Measurements from ENCODE around the gene SPHKAP. TPM values are rescaled to one million over a fixed set of nuclear protein-coding genes. Genes with fewer than 3 reads are reported as not detected.
A peak's percentile ranks its signal among the peaks of the same experiment; 100 is the strongest.

SPHKAP gene
- total RNA-seq, 2 experiments from 2014 or later: not detected

DNA sequence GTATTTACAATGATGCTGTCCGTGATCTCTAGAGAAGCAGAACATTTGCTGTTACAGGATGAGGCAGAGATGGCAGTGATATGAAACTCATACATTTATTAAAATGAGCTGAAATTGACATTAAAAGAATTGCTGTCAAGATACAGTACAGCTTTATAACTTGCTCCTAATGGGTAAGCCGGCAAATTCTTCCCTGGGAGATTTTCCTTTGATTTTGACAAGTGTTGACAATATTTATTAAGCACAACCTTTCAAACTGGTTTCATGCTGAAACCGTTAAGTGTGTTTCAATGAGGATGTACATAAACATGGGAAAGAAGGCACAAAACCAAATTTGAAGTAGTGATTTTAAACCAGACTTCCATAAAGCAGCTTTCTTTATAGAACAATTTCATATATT, 45.5 kb downstream of the SPHKAP start:
- peaks cover 4% of the 10 kb centered on the region for H3K4me1 Mint-ChIP-seq
- POLR2A ChIA-PET: no interaction called here
- no peak overlapping the region for H3K27ac Mint-ChIP-seq
- CTCF ChIA-PET: no interaction called here
- no peaks in the 10 kb centered on the region for H3K27me3 Mint-ChIP-seq
- no peak overlapping the region for H3K4me3 Mint-ChIP-seq
- H3K9me3 Mint-ChIP-seq: peaks cover 5% of the 10 kb centered on the region
- no peaks in the 10 kb centered on the region for H3K36me3 Mint-ChIP-seq (ENCODE audit: low read depth)
- DNase-seq: no peak

GRCh38 chr2:228135300-228135699, 46.2 kb downstream of the SPHKAP start:
- Mint-ChIP-seq H3K9me3 (peaks cover 2% of the 10 kb centered on the region), H3K4me1 (no peaks in the 10 kb centered on the region), H3K36me3 (ENCODE audit: low read depth) (no peaks in the 10 kb centered on the region), H3K27ac (no peak overlapping the region), H3K4me3 (no peak overlapping the region), H3K27me3 (no peaks in the 10 kb centered on the region)
- ChIA-PET CTCF (no interaction called here), POLR2A (no interaction called here)
- no peak for DNase-seq

DNA sequence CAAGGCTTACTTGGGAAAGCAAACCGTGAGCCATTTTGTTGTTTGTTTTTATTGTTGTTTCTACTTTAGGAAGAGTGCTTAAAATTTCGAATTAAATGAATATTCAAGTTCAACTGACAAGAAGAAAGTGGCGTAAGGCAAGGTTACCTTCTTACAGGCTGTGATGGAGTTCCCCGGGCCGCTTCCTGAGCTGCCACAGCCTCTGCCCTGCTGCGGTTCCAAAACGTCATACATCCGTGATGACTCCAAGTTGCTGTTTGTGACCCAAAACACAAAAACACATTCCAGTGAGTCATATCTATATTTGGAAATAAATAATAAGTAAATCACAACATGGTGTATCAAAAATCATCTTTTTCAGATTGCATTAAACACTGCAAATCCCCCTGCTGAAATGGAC, 49.7 kb downstream of the SPHKAP start:
- POLR2A ChIA-PET: no interaction called here
- H3K36me3 Mint-ChIP-seq (ENCODE audit: low read depth): no peaks in the 10 kb centered on the region
- no peak for DNase-seq
- H3K27ac Mint-ChIP-seq: peak overlapping the region; percentile 31
- CTCF ChIA-PET: no interaction called here
- H3K4me3 Mint-ChIP-seq: no peak overlapping the region
- peaks cover 2% of the 10 kb centered on the region for H3K9me3 Mint-ChIP-seq
- no peaks in the 10 kb centered on the region for H3K27me3 Mint-ChIP-seq
- no peaks in the 10 kb centered on the region for H3K4me1 Mint-ChIP-seq

GRCh38 chr2:228126401-228126800, 55.1 kb downstream of the SPHKAP start:
- Mint-ChIP-seq H3K9me3 (peaks cover 2% of the 10 kb centered on the region), H3K36me3 (ENCODE audit: low read depth) (no peaks in the 10 kb centered on the region), H3K4me3 (no peak overlapping the region), H3K27me3 (no peaks in the 10 kb centered on the region), H3K4me1 (no peaks in the 10 kb centered on the region), H3K27ac (no peak overlapping the region)
- DNase-seq: no peak
- ChIA-PET CTCF (no interaction called here), POLR2A (no interaction called here)

GRCh38 chr2:228118940-228119339, 62.5 kb downstream of the SPHKAP start:
- Mint-ChIP-seq H3K27me3 (no peaks in the 10 kb centered on the region), H3K9me3 (peaks cover 2% of the 10 kb centered on the region), H3K27ac (no peak overlapping the region), H3K4me3 (no peak overlapping the region), H3K4me1 (no peaks in the 10 kb centered on the region), H3K36me3 (ENCODE audit: low read depth) (no peaks in the 10 kb centered on the region)
- ChIA-PET POLR2A (no interaction called here), CTCF (no interaction called here)
- no peak for DNase-seq

GRCh38 chr2:228107846-228108245, 73.6 kb downstream of the SPHKAP start:
- POLR2A ChIA-PET: no interaction called here
- Mint-ChIP-seq H3K4me1 (no peaks in the 10 kb centered on the region), H3K27me3 (no peaks in the 10 kb centered on the region), H3K36me3 (ENCODE audit: low read depth) (no peaks in the 10 kb centered on the region), H3K9me3 (peaks cover 5% of the 10 kb centered on the region), H3K27ac (no peak overlapping the region), H3K4me3 (no peak overlapping the region)
- CTCF ChIA-PET: no interaction called here
- no peak for DNase-seq

DNA sequence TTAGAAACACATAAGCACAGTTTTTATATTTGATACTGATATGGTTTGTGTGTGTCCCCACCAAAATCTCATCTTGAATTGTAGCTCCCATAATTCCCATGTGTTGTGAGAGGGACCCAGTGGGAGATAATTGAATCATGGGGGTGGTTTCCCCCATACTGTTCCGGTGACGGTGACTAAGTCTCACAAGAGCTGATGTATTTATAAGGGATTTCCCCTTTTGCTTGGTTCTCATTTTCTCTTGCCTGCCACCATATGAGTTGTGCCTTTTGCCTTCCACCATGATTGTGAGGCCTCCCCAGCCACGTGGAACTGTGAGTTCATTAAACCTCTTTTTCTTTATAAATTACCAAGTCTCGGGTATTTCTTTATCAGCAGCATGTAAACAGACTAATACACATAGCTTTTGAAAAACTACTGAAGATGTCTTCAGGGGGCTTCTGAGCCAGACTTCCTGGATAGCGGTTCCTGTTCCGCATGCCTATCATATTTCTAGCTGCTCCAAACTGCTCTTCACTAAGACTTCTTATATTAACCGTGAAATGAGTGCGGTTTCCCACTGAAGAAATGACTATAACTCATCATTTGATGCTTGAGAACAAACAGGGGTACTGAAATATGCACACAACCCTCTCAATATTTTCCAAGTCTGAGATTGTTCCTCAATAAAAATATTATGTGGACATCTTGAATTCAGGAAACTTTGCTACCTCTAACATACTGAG, 75.8 kb downstream of the SPHKAP start:
- ChIA-PET CTCF (no interaction called here), POLR2A (no interaction called here)
- DNase-seq: no peak
- Mint-ChIP-seq H3K27ac (no peak overlapping the region), H3K9me3 (peaks cover 5% of the 10 kb centered on the region), H3K4me1 (no peaks in the 10 kb centered on the region), H3K27me3 (no peaks in the 10 kb centered on the region), H3K4me3 (no peak overlapping the region), H3K36me3 (ENCODE audit: low read depth) (no peaks in the 10 kb centered on the region)

DNA sequence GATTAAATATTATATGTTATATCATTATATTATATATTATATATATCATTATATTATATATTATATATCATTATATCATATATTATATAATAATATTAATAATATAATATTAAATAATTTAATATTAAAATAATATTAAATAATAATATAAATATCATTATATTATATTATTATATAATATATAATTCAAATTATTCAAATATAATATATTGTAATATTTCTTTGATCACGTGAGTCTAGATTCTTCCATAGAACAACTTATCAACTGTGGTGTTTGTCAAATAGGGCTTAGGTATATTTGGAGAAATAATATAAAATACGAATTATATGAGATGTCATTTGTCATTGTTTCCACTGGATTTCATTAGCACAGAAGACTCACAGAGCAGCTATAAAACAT, 77.3 kb downstream of the SPHKAP start:
- no peak overlapping the region for H3K27ac Mint-ChIP-seq
- ChIA-PET CTCF (no interaction called here), POLR2A (no interaction called here)
- no peak overlapping the region for H3K4me3 Mint-ChIP-seq
- no peaks in the 10 kb centered on the region for H3K27me3 Mint-ChIP-seq
- H3K4me1 Mint-ChIP-seq: no peaks in the 10 kb centered on the region
- H3K36me3 Mint-ChIP-seq (ENCODE audit: low read depth): no peaks in the 10 kb centered on the region
- no peak for DNase-seq
- H3K9me3 Mint-ChIP-seq: peaks cover 10% of the 10 kb centered on the region

DNA sequence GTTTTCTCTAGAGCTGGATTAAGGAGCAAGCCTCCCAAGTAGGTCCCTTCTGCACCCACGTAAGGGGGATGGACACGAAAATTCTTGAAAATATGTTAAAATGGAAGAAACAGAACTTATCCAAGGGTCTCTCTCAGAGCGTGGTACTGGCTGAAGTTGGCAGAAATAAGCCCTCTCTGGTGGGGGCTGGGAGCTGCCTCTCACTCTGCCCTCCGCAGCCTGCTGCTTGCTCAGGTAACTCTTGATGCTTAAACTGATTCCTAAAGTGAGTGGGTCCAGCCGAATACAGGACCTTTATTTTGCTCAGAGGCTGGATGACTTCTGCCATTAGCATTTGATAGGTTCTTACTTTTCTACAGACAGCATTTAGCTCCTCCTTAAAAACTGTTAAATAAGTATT, 78.1 kb downstream of the SPHKAP start:
- Mint-ChIP-seq H3K27ac (no peak overlapping the region), H3K36me3 (ENCODE audit: low read depth) (no peaks in the 10 kb centered on the region), H3K4me1 (no peaks in the 10 kb centered on the region), H3K9me3 (peaks cover 12% of the 10 kb centered on the region), H3K4me3 (no peak overlapping the region), H3K27me3 (no peaks in the 10 kb centered on the region)
- ChIA-PET POLR2A (no interaction called here), CTCF (no interaction called here)
- DNase-seq: no peak

- CTCF ChIA-PET: no interaction called here
- Mint-ChIP-seq H3K36me3 (ENCODE audit: low read depth) (no peaks in the 10 kb centered on the region), H3K4me1 (no peaks in the 10 kb centered on the region), H3K4me3 (no peak overlapping the region), H3K27me3 (no peaks in the 10 kb centered on the region), H3K9me3 (peaks cover 14% of the 10 kb centered on the region), H3K27ac (no peak overlapping the region)
- POLR2A ChIA-PET: no interaction called here
- DNase-seq: no peak
These were observed 78.5 kb downstream of the SPHKAP start for GRCh38 chr2:228102949-228103348.

GRCh38 chr2:228094377-228094921, 87.0 kb downstream of the SPHKAP start:
- H3K27ac Mint-ChIP-seq: no peak overlapping the region
- POLR2A ChIA-PET: no interaction called here
- H3K27me3 Mint-ChIP-seq: no peaks in the 10 kb centered on the region
- no peak overlapping the region for H3K4me3 Mint-ChIP-seq
- H3K4me1 Mint-ChIP-seq: no peaks in the 10 kb centered on the region
- DNase-seq: no peak
- H3K9me3 Mint-ChIP-seq: peaks cover 13% of the 10 kb centered on the region
- CTCF ChIA-PET: no interaction called here
- H3K36me3 Mint-ChIP-seq (ENCODE audit: low read depth): no peaks in the 10 kb centered on the region

GRCh38 chr2:228092056-228092455, 89.4 kb downstream of the SPHKAP start:
- Mint-ChIP-seq H3K4me3 (no peak overlapping the region), H3K9me3 (peaks cover 9% of the 10 kb centered on the region), H3K27me3 (no peaks in the 10 kb centered on the region), H3K36me3 (ENCODE audit: low read depth) (no peaks in the 10 kb centered on the region), H3K27ac (no peak overlapping the region), H3K4me1 (no peaks in the 10 kb centered on the region)
- DNase-seq: no peak
- ChIA-PET POLR2A (no interaction called here), CTCF (no interaction called here)

DNA sequence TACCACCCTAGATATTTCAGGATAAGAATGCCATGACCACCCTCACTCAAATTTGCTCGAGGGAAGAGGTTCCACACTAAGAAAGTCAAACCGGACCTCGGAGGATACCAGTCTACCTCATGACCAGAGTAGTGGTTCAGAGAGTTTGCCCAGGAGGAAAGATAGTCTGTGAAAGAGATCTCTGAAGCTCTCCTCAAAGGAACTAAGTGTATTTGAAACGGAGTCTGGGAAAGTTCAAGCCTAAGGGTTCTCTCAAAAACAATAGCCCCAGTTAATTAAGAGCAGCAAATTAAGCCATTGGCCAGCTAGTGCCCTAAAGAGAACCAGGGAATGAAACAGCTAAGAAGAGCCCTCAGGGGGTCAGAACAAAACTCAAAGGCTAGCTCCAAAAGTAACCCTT, 94.9 kb downstream of the SPHKAP start:
- H3K27ac Mint-ChIP-seq: no peak overlapping the region
- no peak for DNase-seq
- H3K9me3 Mint-ChIP-seq: peaks cover 9% of the 10 kb centered on the region
- no peaks in the 10 kb centered on the region for H3K4me1 Mint-ChIP-seq
- no peak overlapping the region for H3K4me3 Mint-ChIP-seq
- ChIA-PET POLR2A (no interaction called here), CTCF (no interaction called here)
- no peaks in the 10 kb centered on the region for H3K36me3 Mint-ChIP-seq (ENCODE audit: low read depth)
- no peaks in the 10 kb centered on the region for H3K27me3 Mint-ChIP-seq

DNA sequence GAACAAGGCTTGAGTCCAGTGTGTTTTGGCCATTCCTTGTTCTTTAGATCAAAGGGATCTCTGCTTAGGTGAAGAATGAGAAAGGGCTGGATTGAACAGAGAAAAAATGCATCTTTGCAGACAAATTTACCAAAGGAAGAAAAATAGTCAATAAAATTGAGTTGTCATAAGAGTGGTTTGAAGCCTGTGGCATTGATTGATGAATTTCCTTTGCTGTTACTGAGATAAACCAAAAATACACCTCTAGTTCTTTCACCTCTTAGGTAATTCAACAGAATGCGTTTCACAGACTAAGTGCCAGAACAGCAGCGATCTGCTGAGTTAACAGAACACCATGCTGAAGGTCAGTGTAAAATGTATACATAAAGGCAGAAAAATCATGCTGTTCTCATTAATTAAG, 96.8 kb downstream of the SPHKAP start:
- CTCF ChIA-PET: no interaction called here
- no peak for DNase-seq
- H3K27ac Mint-ChIP-seq: no peak overlapping the region
- POLR2A ChIA-PET: no interaction called here
- peaks cover 3% of the 10 kb centered on the region for H3K9me3 Mint-ChIP-seq
- H3K27me3 Mint-ChIP-seq: no peaks in the 10 kb centered on the region
- H3K36me3 Mint-ChIP-seq (ENCODE audit: low read depth): no peaks in the 10 kb centered on the region
- no peaks in the 10 kb centered on the region for H3K4me1 Mint-ChIP-seq
- no peak overlapping the region for H3K4me3 Mint-ChIP-seq
